ENCODE results near the gene NEURL1B. TPM values are rescaled to one million over a fixed set of nuclear protein-coding genes. Genes with fewer than 3 reads are reported as not detected.

Gene NEURL1B
- total and polyA plus RNA-seq, 2 donors (not counting 1 experiment from before 2014, with no cell fraction given) = 0.06 to 0.17 TPM

GRCh38 chr5:172661526-172661925, 20.5 kb downstream of the NEURL1B start:
- peaks cover 0 to 4% of the 10 kb centered on the region in 2 donors for H3K4me1 ChIP-seq (ENCODE audit: control insufficient read depth in 2 of 2, insufficient read depth in 2 of 2, low read length in 2 of 2)
- peaks cover 0 to 5% (median 0%) of the 10 kb centered on the region in 4 experiments for H3K27me3 ChIP-seq (replicated peaks in 1 of 4; ENCODE audit: control extremely low read depth in 1 of 4, control insufficient read depth in 3 of 4, insufficient read depth in 4 of 4, low read length in 3 of 4)
- Mint-ChIP-seq H3K27ac (no peak overlapping the region), H3K9me3 (ENCODE audit: insufficient read depth) (no peaks in the 10 kb centered on the region), H3K4me3 (no peak overlapping the region), H3K27me3 (peaks cover 24% of the 10 kb centered on the region), H3K4me1 (peaks cover 2% of the 10 kb centered on the region)
- H3K36me3 ChIP-seq (replicated peaks in 1 of 2; ENCODE audit: control extremely low read depth in 1 of 2, control insufficient read depth in 1 of 2, extremely low read depth in 1 of 2, insufficient read depth in 2 of 2, low read length in 1 of 2) = no peaks in the 10 kb centered on the region
- H2AFZ ChIP-seq (ENCODE audit: insufficient read depth, low read depth, low read length, poor library complexity, severe bottlenecking) = no peak overlapping the region
- no peak overlapping the region for H3K4me3 ChIP-seq (ENCODE audit: control extremely low read depth in 1 of 5, extremely low read depth in 1 of 5, insufficient read depth in 1 of 5, low read depth in 2 of 5, low read length in 4 of 5)
- intact Hi-C loops (cut with micrococcal nuclease) = no loop called here
- DNase-seq (no peak), ATAC-seq (ENCODE audit: low read depth) (no peak)
- peaks cover 0 to 10% (median 4%) of the 10 kb centered on the region in 3 donors for H3K9me3 ChIP-seq (ENCODE audit: control extremely low read depth in 1 of 3, control insufficient read depth in 2 of 3, insufficient read depth in 1 of 3, low read length in 2 of 3)
- H3K27ac ChIP-seq (ENCODE audit: low read length in 2 of 2) = no peak overlapping the region
- ChIA-PET POLR2A (no interaction called here), CTCF (no interaction called here)
- no peaks in the 10 kb centered on the region for H4K20me1 ChIP-seq (ENCODE audit: control insufficient read depth, insufficient read depth, low read length, poor library complexity, severe bottlenecking)
- no peak overlapping the region for H3K9ac ChIP-seq (ENCODE audit: low read length)
- TF ChIP-seq EZH2 (IDR thresholded peaks at IDR 0.05; ENCODE audit: borderline replicate concordance, insufficient read depth, low read depth, low read length, poor library complexity, severe bottlenecking) (no peak), CTCF (IDR thresholded peaks at IDR 0.05) (no peak)
- WGBS (ENCODE audit: insufficient coverage) = 87% methylated on average over 9 of the region's 9 CpGs
- no peaks in the 10 kb centered on the region for H3K79me2 ChIP-seq (ENCODE audit: control insufficient read depth, insufficient read depth, low read length)
- H3K4me2 ChIP-seq (replicated peaks; ENCODE audit: low read depth, low read length, poor library complexity, severe bottlenecking) = no peak overlapping the region

- CTCF ChIA-PET = no interaction called here
- H3K36me3 ChIP-seq (replicated peaks in 1 of 2; ENCODE audit: control extremely low read depth in 1 of 2, control insufficient read depth in 1 of 2, extremely low read depth in 1 of 2, insufficient read depth in 2 of 2, low read length in 1 of 2) = no peaks in the 10 kb centered on the region
- no peak overlapping the region for H3K27ac ChIP-seq (ENCODE audit: low read length in 2 of 2)
- Mint-ChIP-seq H3K9me3 (ENCODE audit: insufficient read depth) (no peaks in the 10 kb centered on the region), H3K4me3 (no peak overlapping the region), H3K27me3 (peaks cover 24% of the 10 kb centered on the region), H3K4me1 (peaks cover 2% of the 10 kb centered on the region), H3K27ac (no peak overlapping the region)
- DNase-seq = no peak
- H2AFZ ChIP-seq (ENCODE audit: insufficient read depth, low read depth, low read length, poor library complexity, severe bottlenecking) = no peak overlapping the region
- no peak for ATAC-seq (ENCODE audit: low read depth)
- WGBS (ENCODE audit: insufficient coverage) = 100% methylated on average over 1 of the region's 2 CpGs
- TF ChIP-seq CTCF (IDR thresholded peaks at IDR 0.05) (no peak), EZH2 (IDR thresholded peaks at IDR 0.05; ENCODE audit: borderline replicate concordance, insufficient read depth, low read depth, low read length, poor library complexity, severe bottlenecking) (no peak)
- intact Hi-C loops (cut with micrococcal nuclease) = no loop called here
- no peak overlapping the region for H3K4me2 ChIP-seq (replicated peaks; ENCODE audit: low read depth, low read length, poor library complexity, severe bottlenecking)
- H3K4me3 ChIP-seq (ENCODE audit: control extremely low read depth in 1 of 5, extremely low read depth in 1 of 5, insufficient read depth in 1 of 5, low read depth in 2 of 5, low read length in 4 of 5) = no peak overlapping the region
- POLR2A ChIA-PET = no interaction called here
- no peaks in the 10 kb centered on the region for H4K20me1 ChIP-seq (ENCODE audit: control insufficient read depth, insufficient read depth, low read length, poor library complexity, severe bottlenecking)
- no peaks in the 10 kb centered on the region for H3K79me2 ChIP-seq (ENCODE audit: control insufficient read depth, insufficient read depth, low read length)
- peaks cover 0 to 4% of the 10 kb centered on the region in 2 donors for H3K4me1 ChIP-seq (ENCODE audit: control insufficient read depth in 2 of 2, insufficient read depth in 2 of 2, low read length in 2 of 2)
- H3K27me3 ChIP-seq (replicated peaks in 1 of 4; ENCODE audit: control extremely low read depth in 1 of 4, control insufficient read depth in 3 of 4, insufficient read depth in 4 of 4, low read length in 3 of 4) = peaks cover 0 to 5% (median 0%) of the 10 kb centered on the region in 4 experiments
- no peak overlapping the region for H3K9ac ChIP-seq (ENCODE audit: low read length)
- peaks cover 0 to under 1% (median 0%) of the 10 kb centered on the region in 3 donors for H3K9me3 ChIP-seq (ENCODE audit: control extremely low read depth in 1 of 3, control insufficient read depth in 2 of 3, insufficient read depth in 1 of 3, low read length in 2 of 3)
Observed at GRCh38 chr5:172662596-172662995, 21.5 kb downstream of the NEURL1B start.

Measured in B cell (primary cell).